ENCODE data around the gene CTBP2.

GRCh38 chr10:125118701-125119100, 41.7 kb downstream of the CTBP2 start:
- TF ChIP-seq, protein P1, sequence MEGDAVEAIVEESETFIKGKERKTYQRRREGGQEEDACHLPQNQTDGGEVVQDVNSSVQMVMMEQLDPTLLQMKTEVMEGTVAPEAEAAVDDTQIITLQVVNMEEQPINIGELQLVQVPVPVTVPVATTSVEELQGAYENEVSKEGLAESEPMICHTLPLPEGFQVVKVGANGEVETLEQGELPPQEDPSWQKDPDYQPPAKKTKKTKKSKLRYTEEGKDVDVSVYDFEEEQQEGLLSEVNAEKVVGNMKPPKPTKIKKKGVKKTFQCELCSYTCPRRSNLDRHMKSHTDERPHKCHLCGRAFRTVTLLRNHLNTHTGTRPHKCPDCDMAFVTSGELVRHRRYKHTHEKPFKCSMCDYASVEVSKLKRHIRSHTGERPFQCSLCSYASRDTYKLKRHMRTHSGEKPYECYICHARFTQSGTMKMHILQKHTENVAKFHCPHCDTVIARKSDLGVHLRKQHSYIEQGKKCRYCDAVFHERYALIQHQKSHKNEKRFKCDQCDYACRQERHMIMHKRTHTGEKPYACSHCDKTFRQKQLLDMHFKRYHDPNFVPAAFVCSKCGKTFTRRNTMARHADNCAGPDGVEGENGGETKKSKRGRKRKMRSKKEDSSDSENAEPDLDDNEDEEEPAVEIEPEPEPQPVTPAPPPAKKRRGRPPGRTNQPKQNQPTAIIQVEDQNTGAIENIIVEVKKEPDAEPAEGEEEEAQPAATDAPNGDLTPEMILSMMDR (IDR thresholded peaks at IDR 0.05; ENCODE audit: low read depth, low read length, poor library complexity, severe bottlenecking), result no peak
- TF ChIP-seq EZH2phosphoT487 (IDR thresholded peaks at IDR 0.05; ENCODE audit: borderline replicate concordance, low read length), result no peak
